Urothelium cell line (cell line): Measurements from ENCODE around the gene BRAF.
"Not testable (repeated sequence)": the region's sequence is repeated elsewhere in the genome, so short reads cannot be mapped to it uniquely, and the experiment has no call there.

Source experiments
- DNase-seq: peaks from one replicate; pipeline ENCODE4 v3.0.0; 2011; ENCODE audit warnings: low spot score, mixed read lengths
- FAIRE-seq: peaks from 2 replicates; lab custom pipeline; 2011; peaks lifted over from hg19 to GRCh38; lab: Jason Lieb, UNC

BRAF gene

DNA sequence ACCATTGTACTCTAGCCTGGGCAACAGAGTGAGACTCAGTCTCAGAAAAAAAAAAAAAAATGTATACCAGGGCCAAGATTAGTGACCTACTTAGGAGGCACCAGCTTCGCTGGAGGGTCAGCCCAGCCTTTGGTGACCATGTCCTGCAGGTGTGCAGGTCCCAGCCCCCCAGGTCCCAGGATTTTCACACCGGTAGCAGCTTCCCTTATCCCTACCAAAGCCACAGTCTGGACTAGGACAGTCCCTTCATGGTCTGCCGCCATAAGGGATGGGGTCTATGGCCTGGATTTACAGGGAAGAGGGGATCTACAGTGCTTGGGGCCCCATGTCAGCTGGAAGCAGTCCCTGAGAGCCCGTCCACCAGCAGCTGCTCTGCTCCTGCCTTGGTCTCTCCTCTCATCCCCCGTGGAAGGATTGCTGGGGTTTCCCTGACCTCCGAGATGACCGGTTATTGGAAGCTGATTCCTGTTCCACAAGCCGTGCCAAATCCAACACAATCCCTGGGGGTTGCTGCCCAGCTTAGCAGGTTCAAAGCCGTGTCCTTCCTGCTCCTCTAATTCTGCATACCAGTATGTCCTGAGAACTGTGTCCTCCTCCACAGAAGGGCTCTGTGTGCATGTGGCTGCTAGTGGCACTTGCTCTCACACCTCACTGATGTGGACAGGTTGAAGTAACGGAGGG lies 239.2 kb downstream of the BRAF start:
- no peak for DNase-seq
- FAIRE-seq = no peak

DNA sequence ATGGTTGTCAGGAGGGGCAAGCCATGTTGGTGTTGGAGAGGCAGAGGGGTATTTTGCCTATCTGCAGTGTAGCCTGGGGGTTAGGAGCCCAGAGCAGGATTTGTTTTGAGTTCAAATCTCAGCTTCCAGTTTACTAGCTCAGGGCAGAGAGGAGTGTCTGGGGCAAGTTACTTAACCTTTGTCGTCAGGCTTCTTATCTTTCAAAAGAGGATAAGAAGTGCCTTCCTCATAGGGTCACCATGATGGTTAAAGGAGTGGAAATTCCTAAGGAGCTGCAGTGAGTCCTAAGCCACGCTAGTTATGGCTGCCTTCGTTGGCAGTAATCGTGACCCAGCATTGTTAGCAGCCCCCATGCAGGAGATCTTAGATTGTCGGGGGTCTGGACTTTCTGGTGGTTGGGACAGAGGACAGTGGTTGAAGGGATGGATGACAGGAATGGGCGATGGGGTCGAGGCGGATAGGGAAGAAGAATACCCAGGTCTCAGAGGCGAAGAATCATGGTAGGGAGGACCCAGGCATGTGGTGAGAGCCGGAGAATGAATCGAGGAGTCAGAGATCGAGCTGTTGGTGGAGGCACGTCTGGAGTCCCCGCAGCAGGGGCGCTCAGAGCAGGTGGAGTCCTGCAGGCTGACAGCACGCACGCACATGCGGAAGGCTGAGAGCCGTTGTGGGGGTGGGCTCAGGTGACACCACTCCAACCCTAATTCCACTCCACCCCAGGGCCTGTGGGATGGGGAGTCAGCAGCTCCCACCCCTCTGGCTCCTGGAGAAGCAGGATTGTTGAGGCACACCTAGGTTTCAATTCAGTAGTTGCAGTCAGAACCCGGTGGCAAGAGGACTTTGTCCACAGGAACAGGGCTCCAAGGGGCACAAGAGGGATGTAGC lies 240.4 kb downstream of the BRAF start:
- FAIRE-seq = no peak
- no peak for DNase-seq

DNA sequence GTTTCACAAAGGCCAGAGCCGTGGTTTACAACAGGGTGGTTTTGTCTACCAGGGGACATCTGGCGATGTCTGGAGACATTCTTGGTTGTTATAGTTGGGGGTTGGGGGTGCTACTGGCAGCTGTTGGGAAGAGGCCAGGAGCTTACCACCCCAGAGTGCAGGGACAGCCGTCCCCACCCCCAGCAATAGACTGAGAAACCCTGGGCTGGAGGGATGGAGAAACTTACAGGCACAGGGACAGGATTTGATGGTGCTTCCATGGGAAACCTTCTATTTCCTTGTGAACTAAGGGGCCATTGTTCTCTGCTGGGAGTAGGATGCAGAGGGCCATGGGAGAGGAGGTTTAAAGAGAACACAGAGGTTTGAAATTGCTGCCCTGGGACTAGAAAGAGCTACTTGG lies 241.1 kb downstream of the BRAF start:
- no peak for DNase-seq
- FAIRE-seq = no peak

DNA sequence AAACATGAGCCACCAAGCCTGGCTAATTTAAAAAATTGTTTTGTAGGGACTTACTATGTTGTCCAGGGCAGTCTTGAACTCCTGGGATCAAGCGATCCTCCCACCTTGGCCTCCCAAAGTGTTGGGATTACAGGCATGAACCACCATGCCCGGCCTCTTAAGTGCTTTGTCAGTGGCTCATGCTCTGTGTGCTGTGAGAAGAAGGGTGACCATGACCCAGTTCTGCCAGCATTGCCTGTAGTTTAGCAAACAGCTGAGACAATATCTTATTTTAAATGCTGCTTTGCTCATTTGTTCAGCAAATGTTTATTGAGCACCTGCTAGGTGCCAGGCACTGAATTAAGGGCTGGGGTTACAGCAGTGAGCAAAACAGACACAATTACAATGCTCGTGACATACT lies 243.0 kb downstream of the BRAF start:
- FAIRE-seq = no peak
- no peak for DNase-seq

DNA sequence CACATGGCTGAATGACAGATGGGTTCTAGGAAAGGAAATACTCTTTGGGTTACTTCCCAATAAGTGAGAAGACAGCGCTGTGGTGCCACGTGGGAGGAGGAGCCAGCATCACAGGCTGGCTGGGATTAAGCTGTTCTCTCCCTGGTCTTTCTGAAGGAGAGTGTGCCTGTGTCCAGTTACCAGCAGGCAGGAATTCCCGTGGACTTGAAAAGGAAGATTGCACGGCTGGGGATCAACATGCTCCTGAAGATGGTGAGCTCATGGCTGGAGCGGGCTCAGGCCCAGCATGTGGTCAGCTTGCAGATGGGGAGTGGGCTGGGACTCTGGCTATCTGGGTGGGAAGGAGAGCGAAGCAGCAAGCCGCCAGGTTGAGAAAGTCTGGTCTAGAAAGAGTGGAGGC lies 243.8 kb downstream of the BRAF start:
- DNase-seq (no peak), FAIRE-seq (no peak)

DNA sequence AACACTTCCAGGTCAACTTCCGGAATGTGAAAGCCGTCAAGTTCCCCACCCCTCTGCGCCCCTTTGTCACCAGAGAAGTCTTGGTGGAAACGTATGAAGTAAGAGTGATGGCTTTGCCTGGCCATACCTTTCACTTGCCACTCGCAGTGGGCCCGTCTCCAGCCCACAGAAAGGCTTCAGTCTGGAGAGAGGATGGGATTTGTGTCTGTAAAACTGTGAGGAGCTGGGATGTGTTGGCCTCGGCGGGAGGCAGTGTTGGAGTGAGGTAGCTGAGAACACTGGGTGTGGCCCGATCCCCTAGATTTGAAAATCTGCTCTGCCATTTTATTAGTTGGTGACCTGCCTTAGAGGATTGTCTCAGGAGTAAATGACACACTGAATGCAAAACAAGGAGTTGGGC lies 245.5 kb downstream of the BRAF start:
- DNase-seq = no peak
- FAIRE-seq = no peak

DNA sequence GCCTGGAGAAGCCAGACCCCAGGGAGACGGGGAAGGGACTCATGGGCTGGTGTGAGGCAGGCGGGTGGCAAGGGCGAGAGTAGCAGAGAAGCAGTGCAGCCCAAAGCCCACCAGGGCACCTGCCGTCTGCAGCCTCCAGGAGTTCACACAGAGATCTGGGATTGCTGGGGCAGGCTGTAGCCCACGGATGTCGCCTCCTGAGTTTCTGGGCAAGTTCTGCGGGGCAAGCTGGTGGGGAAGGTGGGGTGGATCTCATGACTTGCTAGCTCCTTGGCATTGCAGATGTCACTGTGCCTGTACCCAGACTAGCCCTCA lies 246.0 kb downstream of the BRAF start:
- no peak for DNase-seq
- no peak for FAIRE-seq

DNA sequence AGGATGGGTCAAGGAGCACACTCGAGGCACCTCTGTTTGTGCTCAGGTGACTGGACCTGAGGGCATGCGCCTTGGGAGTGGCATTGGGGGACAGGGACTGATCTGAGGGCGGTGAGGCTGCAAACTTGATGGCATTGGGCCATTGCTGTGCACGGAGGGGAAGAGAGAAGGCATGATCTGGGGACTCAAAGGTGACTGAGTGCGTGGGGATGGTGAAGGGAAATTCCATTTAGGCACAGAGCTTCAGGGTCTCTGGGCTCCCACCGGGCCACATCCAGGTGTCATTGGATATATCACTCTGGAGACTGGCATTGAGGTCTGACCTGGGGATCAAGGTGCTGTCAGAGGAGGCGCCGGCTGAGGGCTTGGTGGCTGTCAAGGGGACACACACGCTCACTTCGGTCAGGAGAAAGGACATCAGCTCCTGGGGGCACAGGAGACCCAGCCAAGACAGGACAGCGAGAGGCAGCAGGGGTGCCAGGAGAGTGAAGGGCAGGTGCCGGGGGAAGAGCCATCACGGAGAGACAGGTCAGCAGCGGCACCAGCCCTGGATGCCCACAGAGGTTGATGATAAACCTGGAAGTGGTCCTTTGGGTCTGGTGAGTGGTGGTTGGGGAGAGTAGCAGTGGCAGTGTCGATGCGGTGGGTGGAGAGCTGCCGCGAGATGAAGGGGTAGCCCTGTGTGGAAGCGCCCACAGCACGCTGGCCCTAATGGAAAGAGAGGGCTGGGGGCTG lies 246.5 kb downstream of the BRAF start:
- FAIRE-seq (no peak), DNase-seq (no peak)

DNA sequence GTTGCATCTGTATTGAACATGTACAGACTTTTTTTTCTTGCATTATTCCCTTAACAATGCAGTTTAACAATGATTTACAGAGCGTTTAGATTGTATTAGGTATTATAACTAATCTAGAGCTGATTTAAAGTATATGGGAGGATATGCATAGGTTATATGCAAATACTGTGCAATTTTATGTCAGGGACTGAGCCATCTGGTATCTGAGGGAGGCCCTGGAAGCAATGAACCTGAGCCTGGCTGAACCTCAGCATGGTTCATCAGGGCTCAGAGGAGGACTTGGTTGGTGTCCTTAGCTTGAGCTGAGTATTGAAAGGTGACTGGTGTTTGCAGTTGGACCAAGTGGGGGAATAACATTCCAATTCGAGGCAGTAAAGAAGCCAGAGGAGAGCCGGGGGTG lies 247.2 kb downstream of the BRAF start:
- DNase-seq (no peak), FAIRE-seq (no peak)

DNA sequence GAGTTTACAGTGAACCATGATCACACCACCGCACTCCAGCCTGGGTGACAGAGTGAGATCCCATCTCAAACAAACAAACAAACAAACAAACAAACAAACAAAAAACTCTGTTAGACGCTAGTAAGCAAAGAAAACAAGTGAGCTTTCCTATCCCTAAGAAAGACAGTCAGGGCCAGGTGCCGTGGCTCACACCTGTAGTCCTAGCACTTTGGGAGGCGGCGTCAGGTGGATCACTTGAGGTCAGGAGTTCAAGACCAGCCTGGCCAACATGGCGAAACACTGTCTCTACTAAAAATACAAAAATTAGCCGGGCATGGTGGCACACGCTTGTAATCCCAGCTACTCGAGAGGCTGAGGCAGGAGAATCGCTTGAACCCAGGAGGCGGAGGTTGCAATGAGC lies 247.8 kb downstream of the BRAF start:
- FAIRE-seq, DNase-seq: not testable (repeated sequence)

DNA sequence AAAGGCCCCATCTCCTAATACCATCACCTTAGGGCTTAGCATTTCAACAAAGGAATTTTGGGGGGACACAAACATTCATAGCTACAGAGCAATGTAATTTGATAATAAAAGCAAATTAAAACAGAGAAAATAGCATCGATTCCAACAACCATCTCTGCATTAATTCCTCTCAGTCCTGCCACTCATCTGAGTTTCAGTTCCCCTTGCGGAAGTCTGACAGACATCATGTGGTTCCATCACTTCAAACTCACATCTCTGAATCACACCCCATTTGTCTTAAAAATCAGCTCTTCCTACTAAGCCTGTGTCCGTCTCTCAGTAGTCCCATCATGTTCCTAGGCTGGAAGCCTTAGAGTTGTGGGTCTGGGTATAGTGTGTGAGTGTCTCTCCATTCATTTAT lies 248.4 kb downstream of the BRAF start:
- DNase-seq (no peak), FAIRE-seq (no peak)

DNA sequence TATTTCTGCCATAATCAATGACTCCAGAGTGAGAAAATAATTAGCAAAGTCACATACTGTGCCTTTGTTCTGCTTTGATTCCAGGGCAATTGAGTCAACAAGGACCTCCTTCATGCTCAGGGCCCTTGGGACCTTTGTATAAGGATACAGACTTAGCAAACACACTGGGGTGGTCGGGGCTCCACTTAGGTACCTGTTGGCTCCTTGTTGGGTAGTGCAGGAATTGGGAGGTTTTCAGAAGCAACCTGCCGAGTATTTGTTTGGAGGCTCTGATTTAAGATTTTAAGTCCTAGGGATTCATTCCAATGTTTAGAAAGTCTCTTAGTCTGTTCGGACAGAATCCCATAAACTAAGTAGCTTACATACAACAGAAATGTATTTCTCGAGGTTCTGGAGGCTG lies 249.0 kb downstream of the BRAF start:
- DNase-seq (no peak), FAIRE-seq (no peak)

DNA sequence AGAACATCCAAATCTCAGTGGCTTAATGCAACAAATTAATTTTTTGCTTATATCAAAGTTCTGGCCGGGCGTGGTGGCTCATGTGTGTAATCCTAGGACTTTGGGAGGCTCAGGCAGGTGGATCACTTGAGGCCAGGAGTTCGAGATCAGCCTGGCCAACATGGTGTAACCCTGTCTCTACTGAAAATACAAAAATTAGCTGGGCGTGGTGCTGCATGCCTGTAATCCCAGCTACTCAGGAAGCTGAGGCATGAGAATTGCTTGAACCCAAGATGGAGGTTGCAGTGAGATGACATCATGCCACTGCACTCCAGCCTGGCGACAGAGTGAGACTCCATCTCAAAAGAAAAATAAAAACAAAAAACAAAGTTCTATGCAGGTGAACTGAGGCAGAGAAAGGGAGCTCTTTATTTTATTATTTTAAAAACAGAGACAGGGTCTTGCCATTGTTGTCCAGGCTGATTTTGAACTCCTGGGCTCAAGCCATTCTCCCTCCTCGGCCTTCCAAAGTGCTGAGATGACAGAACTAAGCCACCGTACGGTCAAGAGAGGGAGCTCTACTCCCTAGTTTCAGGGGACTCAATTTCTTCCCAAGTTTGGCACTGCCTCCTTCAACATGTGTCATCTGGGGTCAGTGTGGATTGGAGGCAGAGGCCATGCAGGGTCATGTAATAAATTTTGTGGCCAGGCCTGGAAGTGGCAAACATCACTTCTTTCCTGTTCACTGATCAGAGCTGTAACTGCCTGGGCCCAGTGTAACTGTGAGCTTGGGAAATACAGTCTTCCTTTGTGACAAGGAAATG lies 249.6 kb downstream of the BRAF start:
- DNase-seq (peak; percentile 40), FAIRE-seq (no peak)

DNA sequence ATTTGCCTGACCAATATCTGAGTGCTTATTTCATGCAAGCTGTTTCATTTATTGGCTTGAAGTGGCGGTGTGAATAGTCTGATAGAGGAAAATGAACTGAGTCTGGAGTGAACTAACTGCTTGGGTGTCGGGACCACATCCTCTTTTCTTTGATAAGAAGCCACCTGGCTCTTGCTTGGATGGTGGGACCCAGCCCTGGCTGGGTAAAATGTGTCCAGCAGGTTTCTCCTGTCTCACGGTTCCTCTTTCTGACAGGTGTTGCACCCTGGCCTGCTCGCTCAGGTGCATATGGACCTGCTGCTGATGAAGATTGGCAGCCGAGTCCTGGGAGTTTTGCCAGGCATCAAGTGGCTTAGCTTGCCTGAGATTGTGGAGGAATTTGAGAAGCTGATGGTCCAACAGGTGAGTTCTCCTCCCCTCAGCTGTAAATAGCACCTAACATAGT lies 250.4 kb downstream of the BRAF start:
- no peak for FAIRE-seq
- no peak for DNase-seq

DNA sequence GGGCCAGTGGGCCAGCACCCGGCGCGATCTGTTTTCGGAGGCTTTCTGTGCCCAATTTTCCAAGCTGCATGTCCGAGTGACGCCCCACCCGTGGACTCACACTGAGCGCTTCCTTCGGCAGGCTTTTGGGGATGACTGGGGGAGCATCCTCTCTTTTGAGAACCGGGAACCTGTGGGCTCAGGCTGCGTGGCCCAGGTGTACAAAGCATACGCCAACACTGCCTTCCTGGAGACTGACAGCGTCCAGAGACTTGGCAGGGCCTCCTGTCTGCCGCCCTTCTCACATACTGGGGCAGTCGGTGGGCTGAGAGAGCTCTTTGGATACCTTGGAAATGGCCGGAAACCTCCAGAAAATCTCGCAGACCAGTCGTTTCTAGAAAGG lies 251.0 kb downstream of the BRAF start:
- FAIRE-seq (no peak), DNase-seq (no peak)

DNA sequence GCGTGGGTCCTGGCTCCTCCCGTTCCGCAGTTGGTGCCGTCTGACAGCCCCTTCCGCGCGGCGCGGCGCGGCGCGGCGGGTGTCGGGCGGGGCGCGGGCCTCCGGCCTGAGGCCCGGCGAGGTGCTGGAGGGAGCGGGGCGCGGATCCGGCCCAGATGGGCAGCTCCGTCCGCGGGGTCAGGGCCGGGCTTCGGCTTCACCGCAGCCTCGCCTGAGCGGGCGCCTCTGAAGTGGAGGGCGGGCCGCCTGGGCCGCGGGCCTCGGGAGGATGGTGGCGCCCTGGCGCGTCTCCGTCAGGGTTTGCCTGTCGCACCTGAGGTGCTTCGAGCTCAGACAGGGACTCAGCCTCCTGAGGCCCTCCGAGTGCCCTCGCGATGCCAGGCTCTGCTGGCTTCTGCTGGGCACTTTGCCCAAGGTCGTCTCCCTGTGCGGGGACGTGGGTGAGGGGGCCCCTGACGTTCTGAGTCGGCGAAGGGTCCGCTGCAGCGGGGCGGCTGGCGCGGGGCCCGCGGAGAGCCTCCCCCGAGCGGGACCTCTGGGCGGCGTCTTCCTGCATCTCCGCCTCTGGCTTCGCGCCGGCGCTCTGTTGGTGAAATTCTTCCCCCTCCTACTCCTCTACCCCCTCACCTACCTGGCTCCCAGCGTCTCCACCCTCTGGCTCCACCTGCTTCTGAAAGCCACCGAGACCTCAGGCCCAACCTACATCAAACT lies 251.5 kb downstream of the BRAF start:
- FAIRE-seq (no peak), DNase-seq (peak; percentile 63)

DNA sequence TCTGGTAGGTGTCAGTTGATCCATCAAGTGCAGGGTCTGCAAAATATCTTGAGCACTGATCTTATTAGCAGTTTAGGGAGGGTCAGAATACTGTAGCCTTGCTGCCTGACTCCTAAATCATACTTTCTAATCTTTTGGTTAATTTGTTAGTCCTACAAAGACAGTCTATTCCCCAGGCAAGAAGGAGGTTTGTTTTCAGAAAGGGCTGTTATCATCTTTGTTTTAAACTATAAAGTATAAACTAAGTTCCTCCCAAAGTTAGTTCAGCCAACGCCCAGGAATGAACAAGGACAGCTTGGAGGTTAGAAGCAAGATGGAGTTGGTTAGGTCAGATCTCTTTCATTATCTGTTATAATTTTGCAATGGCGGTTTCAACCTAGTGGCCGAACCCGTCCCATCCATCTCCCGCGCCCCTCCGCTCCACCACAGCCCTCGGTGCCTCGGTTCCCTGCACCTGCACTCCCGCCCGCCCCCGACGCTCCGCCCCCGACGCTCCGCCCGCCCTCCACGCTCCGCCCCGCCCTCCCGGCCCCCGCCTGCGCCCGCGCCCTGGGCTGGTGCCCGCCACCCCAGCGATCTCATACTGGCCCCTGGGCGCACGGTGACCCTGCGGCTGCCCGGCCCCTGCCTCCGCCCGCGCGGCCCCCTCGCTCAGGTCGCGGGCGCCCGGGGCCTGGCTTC lies 252.2 kb downstream of the BRAF start, which contains the start of gene ADCK2:
TSS of gene ADCK2 (plus strand) at position 564 of the 681 bp plus-strand sequence. CDS start 386 bp downstream, outside the sequence.
- FAIRE-seq (no peak), DNase-seq (peak; percentile 87)

DNA sequence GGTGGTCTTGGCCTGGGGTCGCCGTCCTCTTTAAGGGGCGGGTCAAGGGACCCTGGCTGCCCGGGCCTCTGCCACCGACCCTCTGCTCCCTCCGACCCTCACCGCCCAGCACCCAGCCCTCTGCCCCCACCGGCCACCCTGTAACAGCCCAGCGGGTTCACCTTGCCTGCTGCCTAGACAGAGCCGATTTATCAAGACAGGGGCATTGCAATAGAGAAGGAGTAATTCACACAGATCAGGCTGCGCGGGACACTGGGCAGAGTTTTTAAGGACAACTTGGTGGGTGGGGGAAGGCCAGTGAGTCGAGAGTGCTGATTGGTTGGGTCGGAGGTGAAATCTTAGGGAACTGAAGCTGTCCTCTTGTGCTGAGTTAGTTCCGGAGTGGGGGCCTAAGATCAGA lies 252.8 kb downstream of the BRAF start:
- DNase-seq = no peak

DNA sequence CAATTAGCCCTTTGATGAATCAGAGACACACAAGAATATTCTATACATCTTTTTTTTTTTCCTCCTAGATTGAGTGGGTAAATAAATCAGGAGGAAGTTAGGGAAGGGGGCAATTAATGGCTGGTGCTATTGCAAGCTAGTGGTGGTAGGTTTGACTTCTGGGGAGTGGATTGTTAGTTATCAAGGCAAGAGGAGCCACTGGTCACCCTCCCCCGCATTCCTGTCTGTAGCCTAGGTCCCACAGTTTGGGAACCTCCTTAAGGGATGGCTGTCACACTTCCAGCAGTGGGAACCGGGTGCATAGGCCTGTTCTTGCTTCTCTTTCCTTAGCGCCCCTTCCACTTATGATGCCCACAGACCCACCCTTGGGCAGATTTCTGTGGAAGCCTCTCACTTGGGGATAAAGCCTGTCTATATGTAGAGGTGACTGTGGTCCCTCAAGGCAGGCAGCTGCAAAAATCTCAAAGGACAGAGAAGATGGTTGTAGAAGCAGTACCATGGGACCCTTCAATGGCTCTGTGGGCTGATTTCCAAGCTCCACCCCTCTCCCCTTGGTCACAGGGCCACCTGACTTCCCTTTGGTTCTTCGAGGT lies 254.3 kb downstream of the BRAF start:
- DNase-seq (no peak), FAIRE-seq (no peak)

More for the DNA sequence above, 252.8 kb downstream of the BRAF start:
- no peak for FAIRE-seq
